ENCODE results near the gene PGBD5.

GRCh38 chr1:230394741-230395140 is 31.4 kb downstream of the PGBD5 start:
- TF ChIP-seq, protein P1, sequence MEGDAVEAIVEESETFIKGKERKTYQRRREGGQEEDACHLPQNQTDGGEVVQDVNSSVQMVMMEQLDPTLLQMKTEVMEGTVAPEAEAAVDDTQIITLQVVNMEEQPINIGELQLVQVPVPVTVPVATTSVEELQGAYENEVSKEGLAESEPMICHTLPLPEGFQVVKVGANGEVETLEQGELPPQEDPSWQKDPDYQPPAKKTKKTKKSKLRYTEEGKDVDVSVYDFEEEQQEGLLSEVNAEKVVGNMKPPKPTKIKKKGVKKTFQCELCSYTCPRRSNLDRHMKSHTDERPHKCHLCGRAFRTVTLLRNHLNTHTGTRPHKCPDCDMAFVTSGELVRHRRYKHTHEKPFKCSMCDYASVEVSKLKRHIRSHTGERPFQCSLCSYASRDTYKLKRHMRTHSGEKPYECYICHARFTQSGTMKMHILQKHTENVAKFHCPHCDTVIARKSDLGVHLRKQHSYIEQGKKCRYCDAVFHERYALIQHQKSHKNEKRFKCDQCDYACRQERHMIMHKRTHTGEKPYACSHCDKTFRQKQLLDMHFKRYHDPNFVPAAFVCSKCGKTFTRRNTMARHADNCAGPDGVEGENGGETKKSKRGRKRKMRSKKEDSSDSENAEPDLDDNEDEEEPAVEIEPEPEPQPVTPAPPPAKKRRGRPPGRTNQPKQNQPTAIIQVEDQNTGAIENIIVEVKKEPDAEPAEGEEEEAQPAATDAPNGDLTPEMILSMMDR (IDR thresholded peaks at IDR 0.05; ENCODE audit: insufficient read depth, low read depth, low read length): no peak
- no peak for TF ChIP-seq EZH2 (IDR thresholded peaks at IDR 0.05; ENCODE audit: insufficient read depth, low read length)

All from astrocyte (in vitro differentiated cells and primary cell).